ENCODE results near the gene TEX29. TPM values are rescaled to one million over a fixed set of nuclear protein-coding genes. Genes with fewer than 3 reads are reported as not detected.

The TEX29 gene
- total RNA-seq, 1 experiment from 2014 or later = 0.33 TPM

GRCh38 chr13:111347438-111347837, 27.0 kb downstream of the TEX29 start:
- Histone ChIP-seq H3K27me3 (ENCODE audit: insufficient read depth, low read length) (no peaks in the 10 kb centered on the region), H2AFZ (ENCODE audit: low read length) (no peak overlapping the region), H2BK15ac (ENCODE audit: low read depth, low read length) (no peak overlapping the region), H3K4me2 (ENCODE audit: insufficient read depth, insufficient read length, low read length) (no peak overlapping the region), H3K23ac (ENCODE audit: insufficient read length, low read depth, low read length) (no peak overlapping the region), H3K4me1 (ENCODE audit: insufficient read depth, low read length) (no peaks in the 10 kb centered on the region), H3K18ac (ENCODE audit: insufficient read length, low read depth, low read length) (no peak overlapping the region), H4K8ac (replicated peaks; ENCODE audit: insufficient read length, low read depth, low read length) (no peak overlapping the region), H2BK120ac (ENCODE audit: low read depth, low read length, poor library complexity, severe bottlenecking) (no peak overlapping the region), H3K79me2 (ENCODE audit: insufficient read depth, low read length) (no peaks in the 10 kb centered on the region), H3K27ac (ENCODE audit: insufficient read length, low read depth, low read length) (no peak overlapping the region), H4K5ac (ENCODE audit: insufficient read length, low read depth, low read length) (no peak overlapping the region), H2AK5ac (ENCODE audit: insufficient read length, low read length) (no peak overlapping the region), H2BK5ac (ENCODE audit: insufficient read length, low read length) (no peak overlapping the region), H4K20me1 (ENCODE audit: control insufficient read depth, insufficient read depth, insufficient read length) (no peaks in the 10 kb centered on the region), H3K79me1 (ENCODE audit: insufficient read depth, low read depth, low read length, poor library complexity, severe bottlenecking) (no peaks in the 10 kb centered on the region), H3K14ac (ENCODE audit: insufficient read depth, low read length) (no peak overlapping the region), H3K9ac (ENCODE audit: extremely low read depth, insufficient read length, low read length) (no peak overlapping the region), H4K91ac (ENCODE audit: insufficient read length, low read depth, low read length) (no peak overlapping the region), H3K56ac (ENCODE audit: insufficient read length, low read depth, low read length) (no peak overlapping the region), H3T11ph (ENCODE audit: low read length) (no peak overlapping the region), H3K9me3 (ENCODE audit: control insufficient read depth, low read depth, low read length) (no peaks in the 10 kb centered on the region), H3K23me2 (ENCODE audit: insufficient read length, low read depth, low read length, poor library complexity, severe bottlenecking) (no peaks in the 10 kb centered on the region), H2BK20ac (ENCODE audit: low read depth, low read length, poor library complexity, severe bottlenecking) (no peak overlapping the region), H2BK12ac (ENCODE audit: insufficient read length, low read depth, low read length) (no peak overlapping the region), H3K4ac (ENCODE audit: low read depth, low read length) (no peak overlapping the region)
- WGBS (ENCODE audit: extremely low coverage, insufficient read length, low lambda C conversion rate) = no CpG with 5 or more reads among the region's 6 CpGs
- peak overlapping the region in 1 of 3 experiments; percentile 96; a peak in 1 of 7 replicates for H3K27ac Mint-ChIP-seq
- H3K4me1 Mint-ChIP-seq = peaks cover 4 to 5% of the 10 kb centered on the region in 2 experiments; a peak in 2 of 4 replicates
- DNase-seq = no peak
- H3K36me3 Mint-ChIP-seq (ENCODE audit: insufficient read depth in 1 of 3, low read depth in 3 of 3) = no peaks in the 10 kb centered on the region; a peak in 1 of 7 replicates
- peaks cover 9% of the 10 kb centered on the region for H3K27me3 Mint-ChIP-seq (ENCODE audit: low read depth)
- no peak for TF ChIP-seq CTCF (conservative IDR thresholded peaks at IDR 0.05)
- peaks cover 12% of the 10 kb centered on the region in 2 experiments for H3K9me3 Mint-ChIP-seq
- H3K4me3 Mint-ChIP-seq = no peak overlapping the region; a peak in 1 of 5 replicates
